AG09319 (cell line): ENCODE results near the gene FAM149B1.

Experiments
- DNase-seq: peaks from one replicate; pipeline ENCODE4 v3.0.0-alpha.2; 2010; ENCODE audit warnings: low read depth; ENCODE audit errors: extremely low read depth
- TF ChIP-seq, protein P1 (sequence below): IDR thresholded peaks from 2 replicates; pipeline ENCODE4 v1.5.1; 2011; ENCODE audit warnings: low read depth, mild to moderate bottlenecking, inconsistent platforms, low read length, moderate library complexity

FAM149B1 gene

GRCh38 chr10:73205890-73206289 is 38.0 kb downstream of the FAM149B1 start:
- no peak for DNase-seq
- TF ChIP-seq, protein P1, sequence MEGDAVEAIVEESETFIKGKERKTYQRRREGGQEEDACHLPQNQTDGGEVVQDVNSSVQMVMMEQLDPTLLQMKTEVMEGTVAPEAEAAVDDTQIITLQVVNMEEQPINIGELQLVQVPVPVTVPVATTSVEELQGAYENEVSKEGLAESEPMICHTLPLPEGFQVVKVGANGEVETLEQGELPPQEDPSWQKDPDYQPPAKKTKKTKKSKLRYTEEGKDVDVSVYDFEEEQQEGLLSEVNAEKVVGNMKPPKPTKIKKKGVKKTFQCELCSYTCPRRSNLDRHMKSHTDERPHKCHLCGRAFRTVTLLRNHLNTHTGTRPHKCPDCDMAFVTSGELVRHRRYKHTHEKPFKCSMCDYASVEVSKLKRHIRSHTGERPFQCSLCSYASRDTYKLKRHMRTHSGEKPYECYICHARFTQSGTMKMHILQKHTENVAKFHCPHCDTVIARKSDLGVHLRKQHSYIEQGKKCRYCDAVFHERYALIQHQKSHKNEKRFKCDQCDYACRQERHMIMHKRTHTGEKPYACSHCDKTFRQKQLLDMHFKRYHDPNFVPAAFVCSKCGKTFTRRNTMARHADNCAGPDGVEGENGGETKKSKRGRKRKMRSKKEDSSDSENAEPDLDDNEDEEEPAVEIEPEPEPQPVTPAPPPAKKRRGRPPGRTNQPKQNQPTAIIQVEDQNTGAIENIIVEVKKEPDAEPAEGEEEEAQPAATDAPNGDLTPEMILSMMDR: no peak

GRCh38 chr10:73206385-73206784 is 38.5 kb downstream of the FAM149B1 start:
- TF ChIP-seq, protein P1: no peak

GRCh38 chr10:73207883-73208282 is 40.0 kb downstream of the FAM149B1 start:
- DNase-seq: no peak
- TF ChIP-seq, protein P1: no peak

More at GRCh38 chr10:73206385-73206784, 38.5 kb downstream of the FAM149B1 start:
- DNase-seq: no peak

DNA sequence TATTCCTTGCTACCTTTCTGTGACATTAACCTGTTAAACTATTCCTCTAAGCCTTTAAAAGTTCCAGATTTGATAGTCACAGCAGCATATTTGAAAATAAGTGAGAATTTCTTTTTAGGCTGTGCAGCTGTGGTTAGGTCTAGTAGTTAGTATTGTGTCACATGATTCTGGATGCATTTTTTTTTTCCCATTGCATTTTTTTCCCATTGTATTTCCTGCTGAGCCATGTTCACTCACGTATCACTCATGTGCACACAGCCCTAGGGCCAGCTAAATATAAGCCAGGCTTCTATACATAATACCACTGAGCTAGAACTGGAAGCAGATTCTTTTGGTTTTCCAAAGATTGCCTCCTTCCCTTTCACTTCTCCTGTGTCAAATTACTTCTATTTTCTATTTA is 41.8 kb downstream of the FAM149B1 start:
- no peak for DNase-seq
- TF ChIP-seq, protein P1: no peak

DNA sequence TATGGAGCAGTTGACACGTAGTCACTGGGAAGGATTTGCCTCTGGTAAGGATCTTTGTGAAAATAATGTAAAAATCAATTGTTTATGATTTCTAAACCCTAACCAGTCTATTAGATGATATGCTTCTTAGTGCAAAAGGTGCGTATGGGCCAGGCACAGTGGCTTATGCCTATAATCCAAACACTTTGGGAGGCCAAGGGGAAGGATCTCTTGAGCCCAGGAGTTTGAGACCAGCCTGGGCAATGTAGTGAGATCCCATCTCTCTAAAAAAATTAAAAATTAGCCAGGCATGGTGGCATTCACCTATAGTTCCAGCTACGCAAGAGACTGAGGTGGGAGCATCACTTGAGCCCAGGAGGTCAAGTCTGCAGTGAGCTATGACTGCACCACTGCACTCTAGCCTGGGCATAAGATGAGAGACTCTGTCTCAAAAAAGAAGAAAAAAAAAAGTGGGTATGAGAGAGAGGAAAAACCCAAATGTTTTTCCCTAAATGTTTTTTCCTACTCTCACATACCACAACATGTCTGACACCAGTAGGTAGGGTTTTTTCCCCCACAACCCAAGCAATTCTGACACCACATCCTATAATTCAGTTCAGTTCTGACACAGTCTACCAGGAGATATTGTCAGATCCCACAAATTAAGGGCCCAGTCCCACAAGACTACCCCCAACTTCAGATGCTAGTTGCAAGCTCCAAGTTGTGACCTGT is 42.6 kb downstream of the FAM149B1 start:
- TF ChIP-seq, protein P1: no peak
- no peak for DNase-seq

DNA sequence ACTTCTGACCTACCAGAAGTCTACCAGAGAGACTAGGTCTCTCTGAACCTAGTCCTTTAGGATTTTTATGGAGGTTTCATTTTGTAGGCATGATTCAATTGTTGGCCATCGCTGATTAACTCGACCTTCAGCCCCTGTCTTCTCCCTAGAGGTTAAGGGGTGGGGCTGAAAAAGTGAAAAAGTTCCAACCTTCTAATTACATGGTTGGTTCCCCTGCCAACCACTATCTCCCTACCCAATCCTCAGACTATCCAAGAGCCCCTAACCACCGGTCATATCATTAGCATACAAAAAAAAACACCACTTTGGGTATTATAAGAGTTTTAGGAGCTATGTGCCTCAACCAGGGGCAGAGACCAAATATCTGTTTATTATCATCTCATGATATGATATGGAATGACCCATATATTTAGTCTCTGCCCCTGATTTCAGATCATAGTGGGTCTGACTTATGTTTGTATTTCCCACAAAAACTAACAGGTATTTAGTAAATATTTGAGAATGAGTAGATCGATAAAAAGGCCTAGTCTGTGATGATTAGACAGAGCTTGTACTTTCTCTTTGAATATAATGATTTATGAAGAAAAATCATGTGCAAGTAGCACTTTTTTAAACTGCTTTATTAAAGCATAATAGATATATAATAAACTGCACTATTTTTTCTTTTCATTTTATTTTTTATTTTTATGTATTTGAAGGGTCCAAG is 43.3 kb downstream of the FAM149B1 start:
- TF ChIP-seq, protein P1: no peak
- no peak for DNase-seq

- TF ChIP-seq, protein P1: no peak
- DNase-seq: no peak
Measured at GRCh38 chr10:73215749-73216148, 47.8 kb downstream of the FAM149B1 start.
